Heart right ventricle (tissue), 16 donors: ENCODE data around the gene ZFHX3. TPM values are rescaled to one million over a fixed set of nuclear protein-coding genes. Genes with fewer than 3 reads are reported as not detected.

ENCODE experiments used
- ATAC-seq, 8 donors: fragments of 200-7000 bp; cut with Tn5 transposase; one replicate each; pipeline ENCODE4 v1.9.1; 2020; ENCODE audit warnings: mild to moderate bottlenecking in 8 of 8, moderate library complexity in 8 of 8, moderate number of reproducible peaks in 1 of 8
- DNase-seq, 2 donors: peaks; one replicate each; pipeline ENCODE4 v3.0.0-alpha.2; 2020
- H3K27ac ChIP-seq, 10 donors: fragments of 200-600 bp; sonication (generic) in 2 of 10; one replicate each; pipeline versions ENCODE4 v1.5.0 to v1.8.0; 2020 to 2022; ENCODE audit warnings: mild to moderate bottlenecking in 3 of 10
- H3K27me3 ChIP-seq, 7 donors: fragments of 200-600 bp; one replicate each; pipeline ENCODE4 v1.8.0; 2021 to 2022; ENCODE audit warnings: mild to moderate bottlenecking in 2 of 7
- H3K36me3 ChIP-seq, 9 donors: fragments of 200-600 bp; sonication (generic) in 1 of 9; one replicate each; pipeline versions ENCODE4 v1.5.0 to v1.8.0; 2020 to 2022; ENCODE audit warnings: mild to moderate bottlenecking in 2 of 9
- H3K4me1 ChIP-seq, 9 donors: fragments of 200-600 bp; sonication (generic) in 1 of 9; one replicate each; pipeline versions ENCODE4 v1.5.0 to v1.8.0; 2020 to 2022; ENCODE audit warnings: mild to moderate bottlenecking in 4 of 9
- H3K4me3 ChIP-seq, 10 donors: fragments of 200-600 bp; sonication (generic) in 2 of 10; one replicate each; pipeline versions ENCODE4 v1.5.0 to v1.8.0; 2020 to 2022; ENCODE audit warnings: mild to moderate bottlenecking in 7 of 10, moderate library complexity in 2 of 10
- H3K9me3 ChIP-seq, 11 donors: fragments of 200-600 bp in 10 of 11; sonication (generic) in 2 of 11; one replicate each; pipeline versions ENCODE4 v1.5.0 to v1.8.0; 2013 to 2022; ENCODE audit warnings: mild to moderate bottlenecking in 2 of 11, control low read depth in 1 of 11, moderate library complexity in 1 of 11
- CTCF ChIP-seq, 9 donors: fragments of 200-600 bp; sonication (generic) in 2 of 9; IDR thresholded peaks; one replicate each; pipeline versions ENCODE4 v1.5.0 to v1.8.0; 2021 to 2022; ENCODE audit warnings: antibody characterized with exemption in 9 of 9, mild to moderate bottlenecking in 5 of 9, moderate library complexity in 1 of 9
- WGBS, 2 donors: extraction: QIAGEN DNeasy Blood & Tissue Kit; methylation state at CpG; one replicate each; pipeline ENCODE4 v1.1.7; 2013; ENCODE audit warnings: inconsistent platforms in 1 of 2; 5-methylcytosine and 5-hydroxymethylcytosine counted together
- intact Hi-C, 10 donors: fragments of 100-400 bp; cut with DNase I; formaldehyde crosslinking; loops; one replicate each; pipeline versions ENCODE4 v1.11.1 to v1.14.2; 2022
- polyA plus RNA-seq, 2 donors: library from polyadenylated mRNA; stranded (reverse); fragments of 200-250 nt; gene quantifications; one replicate each; pipeline ENCODE4 v1.2.3, GENCODE V29; 2013
- total RNA-seq, 10 donors: library from RNA; stranded (reverse); fragmentation: NEBNext Ultra II Directional in 3 of 10; extraction: Animal tissue kit (Norgen Biotek cat#: 25700) in 3 of 10; gene quantifications; one replicate each; pipeline versions ENCODE4 v1.2.1 to v1.2.4, GENCODE V29; 2021 to 2023
- donor health status: Arrhythmogenic right ventricular cardiomyopathy.
- donor health status: ischemic (EF 13 %, LVEDD 7.1; RV severe dilation, severe dysfunction).
- donor health status: healthy with polysubstance abuse.
- donor health status: DM: no; HTN: yes; CAD: no.
- donor health status: DM: no; HTN: no; CAD: no.
- donor health status: ischemic (EF 25% LVEDD 6.9; RV normal size, moderate dysfunction).
- donor health status: ischemic (EF 25% LVEDD 5.7; RV mildly dilated, moderate dysfunction).
- donor health status: healthy.
- donor health status: DM: yes; HTN: yes; CAD: no.
- donor health status: Ischemic cardiomyopathy.
- donor health status: ischemic (EF 35%, LVEDD 5.7; RV mildly dilated, moderate dysfunction).
- donor health status: nonischemic (EF 11% LVEDD 7.7; RV severe dilation, severe dysfunction).
- donor health status: DM: yes; HTN: yes; CAD: no.
- donor health status: PGD.
- donor health status: ischemic (EF 29% LVEDD 5.4; RV normal size, mild dysfunction).
- donor health status: nonischemic (EF 23%, LVEDD 6.1; RV moderate dilation, normal function).

The ZFHX3 gene
- total and polyA plus RNA-seq, 12 donors: 1.6 to 15.2 (median 10.4) TPM

- intact Hi-C loops: loop anchor here in 6 of 10 donors (5.0 to 10.0 kb wide), 3 partner anchors 104 to 403 kb away; no protein-coding TSS in a partner anchor
- TF ChIP-seq CTCF (IDR thresholded peaks at IDR 0.05): no peak
- Histone ChIP-seq H3K4me3 (no peak overlapping the region), H3K4me1 (peaks cover 25 to 85% (median 61%) of the 10 kb centered on the region in 9 donors), H3K36me3 (no peaks in the 10 kb centered on the region), H3K27ac (peak overlapping the region; percentile 50 to 95 (median 86)), H3K27me3 (peaks cover 0 to 52% (median 39%) of the 10 kb centered on the region in 7 donors), H3K9me3 (no peaks in the 10 kb centered on the region)
- DNase-seq: no peak
- WGBS, 2 donors: 65 to 84% methylated on average over 5 of the region's 5 CpGs
- ATAC-seq: no peak
These were observed 20.0 kb upstream of the ZFHX3 start for GRCh38 chr16:73067671-73068540.

- Histone ChIP-seq H3K36me3 (no peaks in the 10 kb centered on the region), H3K4me3 (peak overlapping the region in 7 of 10 donors; percentile 21 to 47 (median 40)), H3K27me3 (peaks cover 0 to 60% (median 48%) of the 10 kb centered on the region in 7 donors), H3K9me3 (no peaks in the 10 kb centered on the region), H3K27ac (peak overlapping the region; percentile 31 to 95 (median 86)), H3K4me1 (peaks cover 25 to 90% (median 65%) of the 10 kb centered on the region in 9 donors)
- 23 to 26% methylated on average over 24 of the region's 24 CpGs for WGBS, 2 donors
- no peak for TF ChIP-seq CTCF (IDR thresholded peaks at IDR 0.05)
- ATAC-seq (no peak), DNase-seq (no peak)
- intact Hi-C loops: loop anchor here in 6 of 10 donors (5.0 to 10.0 kb wide), 3 partner anchors 105 to 402 kb away; no protein-coding TSS in a partner anchor
These were observed 19.2 kb upstream of the ZFHX3 start for GRCh38 chr16:73066927-73067670.

- Histone ChIP-seq H3K36me3 (no peaks in the 10 kb centered on the region), H3K4me1 (peaks cover 24 to 92% (median 62%) of the 10 kb centered on the region in 9 donors), H3K27me3 (peaks cover 0 to 62% (median 54%) of the 10 kb centered on the region in 7 donors), H3K27ac (peak overlapping the region; percentile 31 to 95 (median 86)), H3K4me3 (peak overlapping the region in 9 of 10 donors; percentile 16 to 47 (median 38)), H3K9me3 (no peaks in the 10 kb centered on the region)
- WGBS, 2 donors: 10 to 13% methylated on average over 49 of the region's 49 CpGs
- no peak for DNase-seq
- intact Hi-C loops: loop anchor here in 6 of 10 donors (5.0 to 10.0 kb wide), 3 partner anchors 106 to 402 kb away; no protein-coding TSS in a partner anchor
- ATAC-seq: peak in 1 of 8 donors; percentile 9
- TF ChIP-seq CTCF (IDR thresholded peaks at IDR 0.05): no peak
These were observed 18.5 kb upstream of the ZFHX3 start for GRCh38 chr16:73066331-73066926.
